ENCODE data around the gene ASTN2.
"Not testable (repeated sequence)": the region's sequence is repeated elsewhere in the genome, so short reads cannot be mapped to it uniquely, and the experiment has no call there.

ASTN2 gene

GRCh38 chr9:116937361-116937760, 477.5 kb downstream of the ASTN2 start:
- in situ Hi-C loops (cut with MboI; ENCODE audit: low sequenced_read_pairs), result no loop called here

GRCh38 chr9:116935149-116935897, 479.5 kb downstream of the ASTN2 start:
- in situ Hi-C loops (cut with MboI; ENCODE audit: low sequenced_read_pairs), result no loop called here

GRCh38 chr9:116934131-116934530, 480.7 kb downstream of the ASTN2 start:
- in situ Hi-C loops (cut with MboI; ENCODE audit: low sequenced_read_pairs), result no loop called here

GRCh38 chr9:116933251-116933650, 481.6 kb downstream of the ASTN2 start:
- in situ Hi-C loops (cut with MboI; ENCODE audit: low sequenced_read_pairs), result no loop called here

- in situ Hi-C loops (cut with MboI; ENCODE audit: low sequenced_read_pairs), result no loop called here
Observed at GRCh38 chr9:116929621-116930020, 485.2 kb downstream of the ASTN2 start.

GRCh38 chr9:116928884-116929283, 486.0 kb downstream of the ASTN2 start:
- in situ Hi-C loops (cut with MboI; ENCODE audit: low sequenced_read_pairs), result no loop called here

- in situ Hi-C loops (cut with MboI; ENCODE audit: low sequenced_read_pairs), result no loop called here
Observed at GRCh38 chr9:116928289-116928688, 486.6 kb downstream of the ASTN2 start.

- in situ Hi-C loops (cut with MboI; ENCODE audit: low sequenced_read_pairs), result no loop called here
Observed at GRCh38 chr9:116927726-116928125, 487.1 kb downstream of the ASTN2 start.

- in situ Hi-C loops (cut with MboI; ENCODE audit: low sequenced_read_pairs), result no loop called here
Observed at GRCh38 chr9:116925121-116925520, 489.7 kb downstream of the ASTN2 start.

GRCh38 chr9:116924462-116925110, 490.3 kb downstream of the ASTN2 start:
- in situ Hi-C loops (cut with MboI; ENCODE audit: low sequenced_read_pairs), result no loop called here

- in situ Hi-C loops (cut with MboI; ENCODE audit: low sequenced_read_pairs), result not testable (repeated sequence)
Observed at GRCh38 chr9:116917895-116918508, 496.9 kb downstream of the ASTN2 start.

GRCh38 chr9:116913536-116913935, 501.3 kb downstream of the ASTN2 start:
- in situ Hi-C loops (cut with MboI; ENCODE audit: low sequenced_read_pairs), result no loop called here

- in situ Hi-C loops (cut with MboI; ENCODE audit: low sequenced_read_pairs), result no loop called here
Observed at GRCh38 chr9:116910201-116910600, 504.7 kb downstream of the ASTN2 start.

GRCh38 chr9:116907989-116908388, 506.9 kb downstream of the ASTN2 start:
- in situ Hi-C loops (cut with MboI; ENCODE audit: low sequenced_read_pairs), result no loop called here

- in situ Hi-C loops (cut with MboI; ENCODE audit: low sequenced_read_pairs), result no loop called here
Observed at GRCh38 chr9:116905171-116905588, 509.7 kb downstream of the ASTN2 start.

GRCh38 chr9:116904165-116904564, 510.7 kb downstream of the ASTN2 start:
- in situ Hi-C loops (cut with MboI; ENCODE audit: low sequenced_read_pairs), result no loop called here

GRCh38 chr9:116901260-116901659, 513.6 kb downstream of the ASTN2 start:
- in situ Hi-C loops (cut with MboI; ENCODE audit: low sequenced_read_pairs), result no loop called here

GRCh38 chr9:116900543-116900942, 514.3 kb downstream of the ASTN2 start:
- in situ Hi-C loops (cut with MboI; ENCODE audit: low sequenced_read_pairs), result no loop called here

GRCh38 chr9:116900007-116900367, 514.9 kb downstream of the ASTN2 start:
- in situ Hi-C loops (cut with MboI; ENCODE audit: low sequenced_read_pairs), result no loop called here

- in situ Hi-C loops (cut with MboI; ENCODE audit: low sequenced_read_pairs), result no loop called here
Observed at GRCh38 chr9:116899337-116900006, 515.4 kb downstream of the ASTN2 start.

GRCh38 chr9:116898131-116898530, 516.7 kb downstream of the ASTN2 start:
- in situ Hi-C loops (cut with MboI; ENCODE audit: low sequenced_read_pairs), result not testable (repeated sequence)

GRCh38 chr9:116897201-116897600, 517.7 kb downstream of the ASTN2 start:
- in situ Hi-C loops (cut with MboI; ENCODE audit: low sequenced_read_pairs), result no loop called here

Measured in HL-60/S4 (cell line).